Nephron (organoid): ENCODE results near the gene NR3C2.

ENCODE experiments used
- H3K27ac Mint-ChIP-seq, 3 experiments: 2 replicates each; pipeline ENCODE4 v1.8.0; 2020; ENCODE audit warnings: mixed read lengths in 3 of 3, mild to moderate bottlenecking in 2 of 3, moderate library complexity in 1 of 3
- H3K27me3 Mint-ChIP-seq: 2 replicates; pipeline ENCODE4 v1.8.0; 2021; ENCODE audit warnings: low read depth, mild to moderate bottlenecking, moderate library complexity, mixed read lengths
- H3K36me3 Mint-ChIP-seq: 2 replicates; pipeline ENCODE4 v1.8.0; 2020; ENCODE audit warnings: low read depth, mixed read lengths
- H3K4me1 Mint-ChIP-seq: 2 replicates; pipeline ENCODE4 v1.8.0; 2020; ENCODE audit warnings: mixed read lengths
- H3K4me3 Mint-ChIP-seq, 3 experiments: 2 replicates each; pipeline ENCODE4 v1.8.0; 2020; ENCODE audit warnings: mild to moderate bottlenecking in 3 of 3, mixed read lengths in 3 of 3, moderate library complexity in 2 of 3
- H3K9me3 Mint-ChIP-seq: 2 replicates; pipeline ENCODE4 v1.8.0; 2020; ENCODE audit warnings: mixed read lengths
- TF ChIP-seq, protein P1 (sequence below), 3 experiments: fragments of 200-600 bp; sonication (generic); IDR thresholded peaks; one replicate each; pipeline ENCODE4 v1.5.0; 2021; ENCODE audit warnings: antibody characterized with exemption in 3 of 3; ENCODE audit not compliant: unreplicated experiment in 3 of 3

The NR3C2 gene

GRCh38 chr4:148258535-148258934, 183.7 kb downstream of the NR3C2 start:
- Mint-ChIP-seq H3K36me3 (no peaks in the 10 kb centered on the region), H3K27me3 (no peaks in the 10 kb centered on the region), H3K9me3 (no peaks in the 10 kb centered on the region), H3K4me1 (peaks cover 28% of the 10 kb centered on the region), H3K27ac (no peak overlapping the region), H3K4me3 (no peak overlapping the region)
- TF ChIP-seq, protein P1, sequence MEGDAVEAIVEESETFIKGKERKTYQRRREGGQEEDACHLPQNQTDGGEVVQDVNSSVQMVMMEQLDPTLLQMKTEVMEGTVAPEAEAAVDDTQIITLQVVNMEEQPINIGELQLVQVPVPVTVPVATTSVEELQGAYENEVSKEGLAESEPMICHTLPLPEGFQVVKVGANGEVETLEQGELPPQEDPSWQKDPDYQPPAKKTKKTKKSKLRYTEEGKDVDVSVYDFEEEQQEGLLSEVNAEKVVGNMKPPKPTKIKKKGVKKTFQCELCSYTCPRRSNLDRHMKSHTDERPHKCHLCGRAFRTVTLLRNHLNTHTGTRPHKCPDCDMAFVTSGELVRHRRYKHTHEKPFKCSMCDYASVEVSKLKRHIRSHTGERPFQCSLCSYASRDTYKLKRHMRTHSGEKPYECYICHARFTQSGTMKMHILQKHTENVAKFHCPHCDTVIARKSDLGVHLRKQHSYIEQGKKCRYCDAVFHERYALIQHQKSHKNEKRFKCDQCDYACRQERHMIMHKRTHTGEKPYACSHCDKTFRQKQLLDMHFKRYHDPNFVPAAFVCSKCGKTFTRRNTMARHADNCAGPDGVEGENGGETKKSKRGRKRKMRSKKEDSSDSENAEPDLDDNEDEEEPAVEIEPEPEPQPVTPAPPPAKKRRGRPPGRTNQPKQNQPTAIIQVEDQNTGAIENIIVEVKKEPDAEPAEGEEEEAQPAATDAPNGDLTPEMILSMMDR (IDR thresholded peaks at IDR 0.05; ENCODE audit: unreplicated experiment in 3 of 3) = no peak

- no peaks in the 10 kb centered on the region for H3K36me3 Mint-ChIP-seq
- H3K27ac Mint-ChIP-seq = peak overlapping the region in 2 of 3 experiments; percentile 29 to 30
- TF ChIP-seq, protein P1 (IDR thresholded peaks at IDR 0.05; ENCODE audit: unreplicated experiment in 3 of 3) = no peak
- H3K4me1 Mint-ChIP-seq = peaks cover 16% of the 10 kb centered on the region
- no peaks in the 10 kb centered on the region for H3K27me3 Mint-ChIP-seq
- no peak overlapping the region for H3K4me3 Mint-ChIP-seq
- no peaks in the 10 kb centered on the region for H3K9me3 Mint-ChIP-seq
Measured at GRCh38 chr4:148255344-148255720, 186.9 kb downstream of the NR3C2 start.

DNA sequence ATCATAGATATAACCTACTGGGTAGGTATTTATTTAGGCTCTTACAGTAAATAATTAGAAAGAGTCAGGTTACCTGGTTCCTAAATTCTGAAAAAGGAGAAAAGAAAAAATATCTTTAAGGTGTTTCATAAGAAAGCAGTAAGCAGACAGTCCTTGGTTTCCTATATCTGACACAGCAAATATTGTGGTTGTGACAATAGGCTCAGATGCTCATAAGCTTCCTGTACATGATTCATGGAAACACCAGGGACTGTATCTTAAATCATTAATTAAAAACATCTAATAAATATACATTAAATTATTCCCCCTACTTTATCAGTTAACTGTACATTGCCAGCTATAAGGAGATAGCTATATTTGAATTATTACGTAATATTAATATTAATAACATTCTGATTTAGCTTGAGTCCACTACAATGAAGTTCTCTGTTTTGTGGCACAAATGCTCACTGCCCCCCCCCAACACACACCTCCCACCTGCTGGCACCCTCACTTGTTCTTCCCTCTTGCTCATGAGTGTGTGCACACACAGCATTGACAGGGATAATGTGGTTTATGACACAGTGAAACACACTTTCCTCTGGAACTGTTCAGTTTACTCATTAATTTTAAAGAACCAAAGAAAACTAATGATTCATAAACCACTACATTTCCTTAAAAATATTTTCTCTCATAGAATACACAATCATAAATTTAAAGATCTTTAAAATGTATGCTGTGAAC, 187.4 kb downstream of the NR3C2 start:
- peak overlapping the region in 2 of 3 experiments; percentile 17 to 29 for H3K27ac Mint-ChIP-seq
- H3K36me3 Mint-ChIP-seq = no peaks in the 10 kb centered on the region
- TF ChIP-seq, protein P1 (IDR thresholded peaks at IDR 0.05; ENCODE audit: unreplicated experiment in 3 of 3) = no peak
- H3K4me3 Mint-ChIP-seq = no peak overlapping the region
- no peaks in the 10 kb centered on the region for H3K9me3 Mint-ChIP-seq
- H3K27me3 Mint-ChIP-seq = no peaks in the 10 kb centered on the region
- peaks cover 16% of the 10 kb centered on the region for H3K4me1 Mint-ChIP-seq

GRCh38 chr4:148253768-148254167, 188.4 kb downstream of the NR3C2 start:
- H3K4me3 Mint-ChIP-seq = no peak overlapping the region

DNA sequence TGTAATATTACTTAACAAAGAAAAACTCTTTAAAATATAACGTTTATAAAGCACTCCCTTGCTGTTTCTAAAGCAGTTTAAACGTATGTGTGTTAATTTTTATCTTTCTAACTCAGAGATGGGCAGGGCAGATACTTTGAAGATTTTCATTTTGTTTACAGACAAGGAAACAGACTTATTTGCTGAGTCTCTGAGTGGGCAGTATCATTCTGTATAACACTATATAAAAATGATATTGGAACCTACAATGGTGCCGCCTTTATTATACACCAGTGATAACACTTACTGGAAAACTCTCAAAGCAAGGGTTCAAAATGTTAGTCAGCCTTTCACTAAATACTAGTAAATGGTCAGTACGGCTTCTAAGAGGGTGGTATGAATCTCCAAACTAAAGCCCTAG, 193.4 kb downstream of the NR3C2 start:
- H3K36me3 Mint-ChIP-seq = no peaks in the 10 kb centered on the region
- H3K9me3 Mint-ChIP-seq = no peaks in the 10 kb centered on the region
- TF ChIP-seq, protein P1 (IDR thresholded peaks at IDR 0.05; ENCODE audit: unreplicated experiment in 3 of 3) = no peak
- H3K4me1 Mint-ChIP-seq = peaks cover 3% of the 10 kb centered on the region
- no peak overlapping the region for H3K4me3 Mint-ChIP-seq
- no peaks in the 10 kb centered on the region for H3K27me3 Mint-ChIP-seq
- peak overlapping the region; percentile 14 to 70 (median 54) for H3K27ac Mint-ChIP-seq

More at GRCh38 chr4:148253768-148254167, 188.4 kb downstream of the NR3C2 start:
- Mint-ChIP-seq H3K9me3 (no peaks in the 10 kb centered on the region), H3K36me3 (no peaks in the 10 kb centered on the region), H3K27me3 (no peaks in the 10 kb centered on the region), H3K4me1 (peaks cover 16% of the 10 kb centered on the region), H3K27ac (no peak overlapping the region)
- TF ChIP-seq, protein P1 (IDR thresholded peaks at IDR 0.05; ENCODE audit: unreplicated experiment in 3 of 3) = no peak

DNA sequence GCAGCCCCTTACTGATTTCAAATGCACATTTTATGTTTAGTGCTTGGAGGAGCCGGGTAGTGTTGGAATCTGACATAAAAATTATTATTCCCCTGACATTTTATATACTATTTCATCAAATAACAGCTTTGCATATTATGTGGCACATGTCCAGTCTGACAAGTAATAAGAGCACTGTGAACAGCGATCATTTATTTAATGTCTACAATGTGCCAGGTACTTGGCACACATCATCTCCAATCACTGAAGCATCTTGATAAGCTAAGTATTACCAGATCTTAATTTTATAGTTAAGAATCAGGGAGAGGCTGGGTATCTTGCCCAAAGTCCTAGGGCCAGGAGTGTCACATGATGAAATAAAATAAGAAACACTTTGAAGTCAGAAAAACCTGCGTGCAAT, 197.2 kb downstream of the NR3C2 start:
- Mint-ChIP-seq H3K36me3 (no peaks in the 10 kb centered on the region), H3K9me3 (no peaks in the 10 kb centered on the region), H3K27me3 (no peaks in the 10 kb centered on the region), H3K27ac (no peak overlapping the region), H3K4me1 (no peaks in the 10 kb centered on the region), H3K4me3 (no peak overlapping the region)
- TF ChIP-seq, protein P1 (IDR thresholded peaks at IDR 0.05; ENCODE audit: unreplicated experiment in 3 of 3) = no peak
